Posterior cingulate gyrus (tissue), 11 donors: Measurements from ENCODE around the gene ZNF280B.

Experiments
- DNase-seq, 10 donors: peaks; one replicate each; pipeline versions ENCODE4 v3.0.0 to v3.0.0-alpha.2; 2020 to 2021; ENCODE audit warnings: mixed read lengths in 3 of 10
- intact Hi-C: fragments of 100-400 bp; cut with DNase I; formaldehyde crosslinking; loops from one replicate; pipeline ENCODE4 v1.15.1; 2023

ZNF280B gene

GRCh38 chr22:22508274-22509176, at the start of gene ZNF280B:
Gene ZNF280B, minus strand, starts transcription at chr22:22508742. Its CDS starts 19,344 bp downstream, at chr22:22489398.
- peak; percentile 59 to 97 (median 75) for DNase-seq
- intact Hi-C loops = no loop called here

GRCh38 chr22:22556995-22557925, 48.7 kb upstream of the ZNF280B start:
- intact Hi-C loops = no loop called here

GRCh38 chr22:22556578-22556977, 48.0 kb upstream of the ZNF280B start:
- no peak for DNase-seq
- intact Hi-C loops = no loop called here

More at GRCh38 chr22:22556995-22557925, 48.7 kb upstream of the ZNF280B start:
- DNase-seq = no peak

- intact Hi-C loops = no loop called here
- DNase-seq = no peak
Observed at GRCh38 chr22:22555596-22555995, 47.1 kb upstream of the ZNF280B start.

- intact Hi-C loops = no loop called here
- no peak for DNase-seq
Observed at GRCh38 chr22:22554587-22555284, 46.2 kb upstream of the ZNF280B start.

- no peak for DNase-seq
- intact Hi-C loops = no loop called here
Observed at GRCh38 chr22:22553735-22554586, 45.4 kb upstream of the ZNF280B start.

- no peak for DNase-seq
- intact Hi-C loops = no loop called here
Observed at GRCh38 chr22:22553141-22553540, 44.6 kb upstream of the ZNF280B start.

GRCh38 chr22:22552630-22553029, 44.1 kb upstream of the ZNF280B start:
- DNase-seq = no peak
- intact Hi-C loops = no loop called here

- DNase-seq = no peak
- intact Hi-C loops = no loop called here
Observed at GRCh38 chr22:22550789-22551434, 42.4 kb upstream of the ZNF280B start.

- intact Hi-C loops = no loop called here
- DNase-seq = no peak
Observed at GRCh38 chr22:22548910-22549309, 40.4 kb upstream of the ZNF280B start.

GRCh38 chr22:22548317-22548716, 39.8 kb upstream of the ZNF280B start:
- intact Hi-C loops = no loop called here
- DNase-seq = no peak

GRCh38 chr22:22547692-22548300, 39.3 kb upstream of the ZNF280B start:
- DNase-seq = no peak
- intact Hi-C loops = no loop called here

GRCh38 chr22:22547226-22547625, 38.7 kb upstream of the ZNF280B start:
- intact Hi-C loops = no loop called here
- DNase-seq = no peak

- intact Hi-C loops = no loop called here
- DNase-seq = peak in 1 of 10 donors; percentile 11
Observed at GRCh38 chr22:22546490-22546889, 37.9 kb upstream of the ZNF280B start.

- no peak for DNase-seq
- intact Hi-C loops = no loop called here
Observed at GRCh38 chr22:22545084-22545483, 36.5 kb upstream of the ZNF280B start.

GRCh38 chr22:22538226-22538989, 29.9 kb upstream of the ZNF280B start:
- no peak for DNase-seq
- intact Hi-C loops = no loop called here

- intact Hi-C loops = no loop called here
- no peak for DNase-seq
Observed at GRCh38 chr22:22536916-22537315, 28.4 kb upstream of the ZNF280B start.

- DNase-seq = no peak
- intact Hi-C loops = no loop called here
Observed at GRCh38 chr22:22536515-22536914, 28.0 kb upstream of the ZNF280B start.
